Ovary (tissue), 9 donors: ENCODE data around the gene DDRGK1. TPM values are rescaled to one million over a fixed set of nuclear protein-coding genes. Genes with fewer than 3 reads are reported as not detected.

ENCODE experiments used
- DNase-seq, 5 donors: peaks; one replicate each; pipeline ENCODE4 v3.0.0-alpha.2; 2019 to 2020
- H3K27ac ChIP-seq, 2 donors: fragments of 200-600 bp; one replicate each; pipeline versions ENCODE4 v1.5.1 to v1.8.0; 2019 to 2022
- H3K27me3 ChIP-seq: fragments of 200-600 bp; one replicate; pipeline ENCODE4 v1.8.0; 2022
- H3K36me3 ChIP-seq: fragments of 200-600 bp; sonication (generic); one replicate; pipeline ENCODE4 v1.5.1; 2019
- H3K4me1 ChIP-seq: one replicate; pipeline ENCODE4 v1.8.1; 2013; ENCODE audit warnings: mild to moderate bottlenecking, moderate library complexity; ENCODE audit not compliant: insufficient read depth
- H3K4me3 ChIP-seq: fragments of 200-600 bp; sonication (generic); one replicate; pipeline ENCODE4 v1.5.1; 2017
- H3K9me3 ChIP-seq, 2 donors: fragments of 200-600 bp in 1 of 2; sonication (generic) in 1 of 2; one replicate each; pipeline versions ENCODE4 v1.5.1 to v1.8.1; 2013 to 2019; ENCODE audit warnings: mild to moderate bottlenecking in 1 of 2, moderate library complexity in 1 of 2
- EP300 ChIP-seq: sonication (generic); formaldehyde crosslinking; IDR thresholded peaks from one replicate; pipeline ENCODE4 v1.6.1; 2017; ENCODE audit warnings: antibody characterized with exemption
- POLR2A ChIP-seq: fragments of 450-650 bp; IDR thresholded peaks from one replicate; pipeline ENCODE4 v1.6.1; 2017; ENCODE audit warnings: antibody characterized with exemption, mild to moderate bottlenecking, moderate library complexity
- WGBS, 3 donors: extraction: QIAGEN DNeasy Blood & Tissue Kit in 1 of 3; methylation state at CpG; one replicate each; pipeline versions ENCODE4 v1.1.5 to v1.1.7; 2013 to 2017; 5-methylcytosine and 5-hydroxymethylcytosine counted together
- intact Hi-C, 4 donors: fragments of 100-400 bp; cut with DNase I; formaldehyde crosslinking; loops; one replicate each; pipeline versions ENCODE4 v1.11.0 to v1.15.1; 2022 to 2023
- polyA plus RNA-seq, 2 donors: library from polyadenylated mRNA; stranded (reverse); fragments of 200-250 nt in 1 of 2; fragments of 350-450 nt in 1 of 2; fragmentation: Illumina TruSeq in 1 of 2; extraction: RNeasy Lipid Tissue Mini Kit (QIAGEN cat#74804) in 1 of 2; gene quantifications; one replicate each; pipeline ENCODE4 v1.2.3, GENCODE V29; 2013 to 2014
- total RNA-seq, 7 donors: library from RNA; depleted of rRNA in 2 of 7; stranded (reverse); fragments of >200 nt in 2 of 7; fragmentation: NEBNext Ultra II Directional in 3 of 7; extraction: Animal tissue kit (Norgen Biotek cat#: 25700) in 3 of 7; gene quantifications; one replicate each; pipeline versions ENCODE4 v1.1.0 to v1.2.4, GENCODE V29; 2016 to 2023
- TF ChIP-seq, protein P1 (sequence below), 3 donors: fragments of 450-650 bp in 2 of 3; fragments of 200-600 bp in 1 of 3; IDR thresholded peaks; one replicate each; pipeline versions ENCODE4 v1.5.1 to v1.8.0; 2016 to 2022; ENCODE audit warnings: antibody characterized with exemption in 3 of 3, mild to moderate bottlenecking in 1 of 3
- donor health status: DM: no; HTN: no; CAD: no; lungs with moderate emphysema.
- donor health status: DM: no; HTN: no; CAD: no.
- donor health status: Bipolar disorder and iron deficiency.
- donor health status: DM: yes; HTN: yes; CAD: no.
- donor health status: DM: no; HTN: no; CAD: no.
- donor health status: DM: yes; HTN: yes; CAD: no.

Gene DDRGK1
- total and polyA plus RNA-seq, 9 donors, result 38.5 to 63.9 (median 52.5) TPM

- intact Hi-C loops, result no loop called here
- TF ChIP-seq, protein P1, sequence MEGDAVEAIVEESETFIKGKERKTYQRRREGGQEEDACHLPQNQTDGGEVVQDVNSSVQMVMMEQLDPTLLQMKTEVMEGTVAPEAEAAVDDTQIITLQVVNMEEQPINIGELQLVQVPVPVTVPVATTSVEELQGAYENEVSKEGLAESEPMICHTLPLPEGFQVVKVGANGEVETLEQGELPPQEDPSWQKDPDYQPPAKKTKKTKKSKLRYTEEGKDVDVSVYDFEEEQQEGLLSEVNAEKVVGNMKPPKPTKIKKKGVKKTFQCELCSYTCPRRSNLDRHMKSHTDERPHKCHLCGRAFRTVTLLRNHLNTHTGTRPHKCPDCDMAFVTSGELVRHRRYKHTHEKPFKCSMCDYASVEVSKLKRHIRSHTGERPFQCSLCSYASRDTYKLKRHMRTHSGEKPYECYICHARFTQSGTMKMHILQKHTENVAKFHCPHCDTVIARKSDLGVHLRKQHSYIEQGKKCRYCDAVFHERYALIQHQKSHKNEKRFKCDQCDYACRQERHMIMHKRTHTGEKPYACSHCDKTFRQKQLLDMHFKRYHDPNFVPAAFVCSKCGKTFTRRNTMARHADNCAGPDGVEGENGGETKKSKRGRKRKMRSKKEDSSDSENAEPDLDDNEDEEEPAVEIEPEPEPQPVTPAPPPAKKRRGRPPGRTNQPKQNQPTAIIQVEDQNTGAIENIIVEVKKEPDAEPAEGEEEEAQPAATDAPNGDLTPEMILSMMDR (IDR thresholded peaks at IDR 0.05), result no peak
- no peak for TF ChIP-seq EP300
- no peak for TF ChIP-seq POLR2A
- H3K4me3 ChIP-seq, result peak overlapping the region; percentile 99
- peak overlapping the region; percentile 55 to 85 for H3K27ac ChIP-seq
- H3K27me3 ChIP-seq, result no peaks in the 10 kb centered on the region
- WGBS, 3 donors, result 26 to 29% (median 27%) methylated on average over 5 of the region's 5 CpGs
- peak in 1 of 5 donors; percentile 36 for DNase-seq
- no peaks in the 10 kb centered on the region for H3K9me3 ChIP-seq
- H3K4me1 ChIP-seq, result no peaks in the 10 kb centered on the region
- H3K36me3 ChIP-seq, result no peaks in the 10 kb centered on the region
Measured at GRCh38 chr20:3172126-3172932, 32.2 kb downstream of the DDRGK1 start.

GRCh38 chr20:3171391-3172125 lies 32.9 kb downstream of the DDRGK1 start:
- TF ChIP-seq POLR2A (no peak), EP300 (no peak)
- TF ChIP-seq, protein P1 (IDR thresholded peaks at IDR 0.05), result no peak
- Histone ChIP-seq H3K36me3 (no peaks in the 10 kb centered on the region), H3K27me3 (no peaks in the 10 kb centered on the region), H3K4me3 (no peak overlapping the region), H3K4me1 (no peaks in the 10 kb centered on the region), H3K27ac (no peak overlapping the region), H3K9me3 (no peaks in the 10 kb centered on the region)
- intact Hi-C loops, result no loop called here
- 81 to 84% (median 82%) methylated on average over 14 of the region's 14 CpGs for WGBS, 3 donors
- no peak for DNase-seq

- TF ChIP-seq, protein P1 (IDR thresholded peaks at IDR 0.05), result no peak
- no peak for TF ChIP-seq POLR2A
- TF ChIP-seq EP300, result no peak
- Histone ChIP-seq H3K4me1 (no peaks in the 10 kb centered on the region), H3K36me3 (no peaks in the 10 kb centered on the region), H3K27ac (no peak overlapping the region), H3K4me3 (no peak overlapping the region), H3K27me3 (no peaks in the 10 kb centered on the region), H3K9me3 (no peaks in the 10 kb centered on the region)
- intact Hi-C loops, result no loop called here
- 85 to 89% (median 86%) methylated on average over 7 of the region's 7 CpGs for WGBS, 3 donors
- no peak for DNase-seq
Measured at GRCh38 chr20:3168829-3169590, 35.5 kb downstream of the DDRGK1 start.

DNA sequence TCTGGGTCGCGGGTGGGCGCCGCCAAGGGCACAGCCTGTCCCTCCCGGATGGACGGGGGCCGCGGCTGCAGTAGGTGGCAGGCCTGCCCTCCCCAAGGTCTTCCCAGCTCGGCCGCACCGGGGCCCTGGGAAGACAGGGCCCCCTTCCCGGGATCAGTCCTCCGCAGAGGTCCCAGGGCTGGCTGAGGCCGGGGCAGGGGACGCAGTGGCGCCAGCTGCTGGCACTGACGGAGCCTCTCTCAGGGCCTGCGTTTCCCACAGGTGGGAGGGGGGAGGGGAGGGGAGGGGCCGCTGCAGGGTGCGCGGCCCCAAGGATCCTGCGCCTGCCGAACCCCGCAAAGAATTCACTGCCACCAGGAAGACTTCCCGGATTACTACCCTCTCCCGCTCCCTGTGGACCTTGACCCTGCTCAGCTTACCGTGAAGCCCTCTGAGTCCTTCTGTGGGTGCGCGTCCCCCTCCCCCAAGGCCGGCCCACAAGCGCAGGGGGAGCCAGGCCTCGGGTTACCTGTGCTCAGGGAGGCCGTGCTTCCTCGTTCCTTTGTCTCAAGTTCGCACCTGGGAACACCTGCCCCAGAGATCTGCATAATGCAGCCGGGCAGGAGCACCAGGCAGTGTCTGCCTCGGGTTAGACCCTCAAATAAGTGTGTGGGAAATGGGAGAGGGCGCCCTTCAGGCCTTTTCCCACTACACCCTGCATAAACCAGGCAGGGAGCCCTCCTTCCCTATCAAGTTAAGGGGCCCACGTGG lies 36.2 kb downstream of the DDRGK1 start:
- intact Hi-C loops, result no loop called here
- TF ChIP-seq EP300, result no peak
- TF ChIP-seq, protein P1 (IDR thresholded peaks at IDR 0.05), result no peak
- TF ChIP-seq POLR2A, result no peak
- no peak for DNase-seq
- H3K4me3 ChIP-seq, result no peak overlapping the region
- H3K27ac ChIP-seq, result no peak overlapping the region
- H3K36me3 ChIP-seq, result no peaks in the 10 kb centered on the region
- H3K9me3 ChIP-seq, result no peaks in the 10 kb centered on the region
- H3K27me3 ChIP-seq, result no peaks in the 10 kb centered on the region
- 51 to 57% (median 57%) methylated on average over 29 to 39 of the region's 39 CpGs for WGBS, 3 donors
- H3K4me1 ChIP-seq, result no peaks in the 10 kb centered on the region
